Measurements from ENCODE around the gene SLC38A11.

SLC38A11 gene

DNA sequence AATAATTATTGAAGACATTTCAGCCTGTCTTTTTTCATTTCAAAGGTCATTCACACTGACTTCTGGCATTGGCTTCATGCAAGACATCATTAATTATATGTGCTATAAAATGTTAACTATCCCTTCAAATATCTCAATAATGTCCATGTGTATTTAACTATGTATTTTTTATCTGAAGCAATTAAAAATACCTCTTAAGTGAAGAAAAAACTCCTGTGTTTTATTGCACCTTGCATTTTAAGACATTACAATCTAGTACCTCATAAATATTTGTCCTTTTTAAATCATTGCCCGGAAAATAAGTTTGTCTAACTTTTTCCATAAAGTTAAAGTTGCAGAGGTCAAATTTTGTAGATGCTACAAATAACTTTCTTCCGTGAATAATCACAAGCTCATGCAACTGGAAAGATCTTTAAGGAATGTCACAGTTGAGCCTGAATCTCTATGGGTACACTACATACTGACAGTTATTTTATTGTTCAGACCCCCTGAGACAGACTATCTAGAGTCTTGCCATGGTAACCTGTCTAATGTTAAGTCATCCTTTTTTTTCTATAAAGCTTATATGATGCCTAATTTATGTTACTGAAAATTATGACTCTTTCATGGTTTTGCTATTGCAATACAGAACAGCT lies 75.3 kb downstream of the SLC38A11 start:
- no CpG with 5 or more reads among the region's 2 CpGs for WGBS, 2 donors (ENCODE audit: extremely low coverage in 2 of 2, insufficient read length in 2 of 2, insufficient replicate concordance in 1 of 2)
- H3K18ac ChIP-seq (ENCODE audit: low read length): no peak overlapping the region

DNA sequence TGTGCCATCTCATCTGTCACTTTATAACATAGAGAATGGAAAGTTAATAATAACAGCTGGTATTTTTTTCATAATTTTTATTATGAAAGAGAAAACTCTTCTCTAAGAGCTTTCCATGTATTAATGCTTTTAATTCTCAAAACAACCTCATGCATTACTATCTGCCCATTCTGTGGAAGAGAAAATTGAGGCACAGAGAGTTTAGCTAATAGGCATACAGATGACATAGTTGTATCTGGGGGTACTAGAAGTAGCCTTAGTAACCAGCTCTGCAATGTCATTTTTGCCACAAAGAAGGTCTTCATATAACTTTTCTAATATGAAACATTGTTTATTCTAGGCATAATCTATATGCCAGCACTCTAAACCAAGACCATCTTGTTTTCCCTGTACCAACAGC lies 77.4 kb downstream of the SLC38A11 start:
- Histone ChIP-seq H3K4me1 (ENCODE audit: control insufficient read depth in 2 of 2, insufficient read depth in 1 of 2, low read depth in 1 of 2, low read length in 2 of 2) (peaks cover 0 to 11% of the 10 kb centered on the region in 2 donors), H3K36me3 (replicated peaks in 1 of 2; ENCODE audit: control insufficient read depth in 2 of 2, insufficient read depth in 2 of 2, low read length in 2 of 2) (no peaks in the 10 kb centered on the region), H4K91ac (ENCODE audit: low read depth, low read length, poor library complexity) (no peak overlapping the region), H3K9me3 (replicated peaks in 1 of 2; ENCODE audit: control insufficient read depth in 2 of 2, insufficient read depth in 1 of 2, low read depth in 1 of 2, low read length in 2 of 2) (no peaks in the 10 kb centered on the region), H2AK5ac (ENCODE audit: low read depth, low read length) (no peak overlapping the region), H2BK5ac (ENCODE audit: low read length) (no peak overlapping the region), H2BK120ac (ENCODE audit: low read depth, low read length) (no peak overlapping the region), H4K8ac (ENCODE audit: low read depth, low read length) (no peak overlapping the region), H3K18ac (ENCODE audit: low read length) (no peak overlapping the region), H3K4me3 (ENCODE audit: low read length in 2 of 2) (no peak overlapping the region), H2BK15ac (ENCODE audit: low read length) (no peak overlapping the region), H3K4ac (ENCODE audit: low read length) (no peak overlapping the region), H3K14ac (ENCODE audit: low read length) (no peak overlapping the region), H3K4me2 (ENCODE audit: insufficient read depth, low read length, poor library complexity, severe bottlenecking) (no peak overlapping the region), H2BK12ac (ENCODE audit: low read length) (no peak overlapping the region), H3K9ac (ENCODE audit: low read depth, low read length, poor library complexity) (no peak overlapping the region), H3K79me1 (ENCODE audit: low read depth, low read length) (no peaks in the 10 kb centered on the region), H3K27ac (replicated peaks; ENCODE audit: low read length) (no peak overlapping the region), H2AFZ (ENCODE audit: low read length) (no peak overlapping the region), H3K27me3 (ENCODE audit: control insufficient read depth in 3 of 3, insufficient read depth in 3 of 3, low read depth in 1 of 3, low read length in 3 of 3) (no peaks in the 10 kb centered on the region), H3K23ac (ENCODE audit: low read depth, low read length, poor library complexity) (no peak overlapping the region)
- no peak for DNase-seq (ENCODE audit: low spot score)

More for the DNA sequence above, 75.3 kb downstream of the SLC38A11 start:
- Histone ChIP-seq H3K4me2 (ENCODE audit: insufficient read depth, low read length, poor library complexity, severe bottlenecking) (no peak overlapping the region), H3K23ac (ENCODE audit: low read depth, low read length, poor library complexity) (no peak overlapping the region), H3K4me1 (ENCODE audit: control insufficient read depth in 2 of 2, insufficient read depth in 1 of 2, low read depth in 1 of 2, low read length in 2 of 2) (peaks cover 0 to 11% of the 10 kb centered on the region in 2 donors), H3K27ac (replicated peaks; ENCODE audit: low read length) (no peak overlapping the region), H4K91ac (ENCODE audit: low read depth, low read length, poor library complexity) (no peak overlapping the region), H3K4ac (ENCODE audit: low read length) (no peak overlapping the region), H3K14ac (ENCODE audit: low read length) (no peak overlapping the region), H3K9ac (ENCODE audit: low read depth, low read length, poor library complexity) (no peak overlapping the region), H2BK120ac (ENCODE audit: low read depth, low read length) (no peak overlapping the region), H3K27me3 (ENCODE audit: control insufficient read depth in 3 of 3, insufficient read depth in 3 of 3, low read depth in 1 of 3, low read length in 3 of 3) (no peaks in the 10 kb centered on the region), H2AK5ac (ENCODE audit: low read depth, low read length) (no peak overlapping the region), H2BK5ac (ENCODE audit: low read length) (no peak overlapping the region), H2AFZ (ENCODE audit: low read length) (no peak overlapping the region), H4K8ac (ENCODE audit: low read depth, low read length) (no peak overlapping the region), H3K36me3 (replicated peaks in 1 of 2; ENCODE audit: control insufficient read depth in 2 of 2, insufficient read depth in 2 of 2, low read length in 2 of 2) (no peaks in the 10 kb centered on the region), H2BK15ac (ENCODE audit: low read length) (no peak overlapping the region), H3K79me1 (ENCODE audit: low read depth, low read length) (no peaks in the 10 kb centered on the region), H3K4me3 (ENCODE audit: low read length in 2 of 2) (no peak overlapping the region), H2BK12ac (ENCODE audit: low read length) (no peak overlapping the region), H3K9me3 (replicated peaks in 1 of 2; ENCODE audit: control insufficient read depth in 2 of 2, insufficient read depth in 1 of 2, low read depth in 1 of 2, low read length in 2 of 2) (no peaks in the 10 kb centered on the region)
- no peak for DNase-seq (ENCODE audit: low spot score)

DNA sequence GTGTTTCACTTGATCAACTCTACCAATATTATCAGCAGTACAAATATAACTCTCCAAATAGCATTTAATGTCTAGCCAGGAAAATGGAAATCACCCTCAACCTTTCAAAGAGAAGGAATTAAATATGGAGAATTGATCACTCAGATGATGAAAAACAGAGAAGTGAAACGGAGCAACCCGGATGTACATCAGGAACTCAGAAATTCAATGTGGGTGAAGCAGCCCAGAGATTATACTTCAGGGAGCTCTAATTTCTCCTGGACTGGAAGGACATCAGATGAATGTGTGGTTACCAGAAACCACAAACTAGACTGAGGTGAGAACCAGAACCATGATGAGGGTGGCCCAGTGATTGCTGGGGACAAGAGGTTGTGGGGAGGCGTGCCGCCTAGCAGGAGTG lies 78.2 kb downstream of the SLC38A11 start:
- H3K4me1 ChIP-seq (ENCODE audit: control insufficient read depth in 2 of 2, insufficient read depth in 1 of 2, low read depth in 1 of 2, low read length in 2 of 2): peaks cover 0 to 11% of the 10 kb centered on the region in 2 donors
- H3K9me3 ChIP-seq (replicated peaks in 1 of 2; ENCODE audit: control insufficient read depth in 2 of 2, insufficient read depth in 1 of 2, low read depth in 1 of 2, low read length in 2 of 2): no peaks in the 10 kb centered on the region
- DNase-seq (ENCODE audit: low spot score): no peak
- H3K14ac ChIP-seq (ENCODE audit: low read length): no peak overlapping the region
- no peak overlapping the region for H2BK120ac ChIP-seq (ENCODE audit: low read depth, low read length)
- no peak overlapping the region for H3K23ac ChIP-seq (ENCODE audit: low read depth, low read length, poor library complexity)
- no peak overlapping the region for H3K4me3 ChIP-seq (ENCODE audit: low read length in 2 of 2)
- H3K4ac ChIP-seq (ENCODE audit: low read length): no peak overlapping the region
- H3K27me3 ChIP-seq (ENCODE audit: control insufficient read depth in 3 of 3, insufficient read depth in 3 of 3, low read depth in 1 of 3, low read length in 3 of 3): no peaks in the 10 kb centered on the region
- no peak overlapping the region for H3K9ac ChIP-seq (ENCODE audit: low read depth, low read length, poor library complexity)
- H2BK12ac ChIP-seq (ENCODE audit: low read length): peak overlapping the region; percentile 41
- H3K18ac ChIP-seq (ENCODE audit: low read length): peak overlapping the region; percentile 64
- no peaks in the 10 kb centered on the region for H3K79me1 ChIP-seq (ENCODE audit: low read depth, low read length)
- no peak overlapping the region for H2AFZ ChIP-seq (ENCODE audit: low read length)
- H3K36me3 ChIP-seq (replicated peaks in 1 of 2; ENCODE audit: control insufficient read depth in 2 of 2, insufficient read depth in 2 of 2, low read length in 2 of 2): no peaks in the 10 kb centered on the region
- WGBS, 2 donors (ENCODE audit: extremely low coverage in 2 of 2, insufficient read length in 2 of 2, insufficient replicate concordance in 1 of 2): no CpG with 5 or more reads among the region's 4 CpGs
- no peak overlapping the region for H2BK5ac ChIP-seq (ENCODE audit: low read length)
- H2AK5ac ChIP-seq (ENCODE audit: low read depth, low read length): no peak overlapping the region
- H2BK15ac ChIP-seq (ENCODE audit: low read length): no peak overlapping the region
- H3K27ac ChIP-seq (replicated peaks; ENCODE audit: low read length): no peak overlapping the region
- no peak overlapping the region for H4K8ac ChIP-seq (ENCODE audit: low read depth, low read length)
- H4K91ac ChIP-seq (ENCODE audit: low read depth, low read length, poor library complexity): no peak overlapping the region
- no peak overlapping the region for H3K4me2 ChIP-seq (ENCODE audit: insufficient read depth, low read length, poor library complexity, severe bottlenecking)

DNA sequence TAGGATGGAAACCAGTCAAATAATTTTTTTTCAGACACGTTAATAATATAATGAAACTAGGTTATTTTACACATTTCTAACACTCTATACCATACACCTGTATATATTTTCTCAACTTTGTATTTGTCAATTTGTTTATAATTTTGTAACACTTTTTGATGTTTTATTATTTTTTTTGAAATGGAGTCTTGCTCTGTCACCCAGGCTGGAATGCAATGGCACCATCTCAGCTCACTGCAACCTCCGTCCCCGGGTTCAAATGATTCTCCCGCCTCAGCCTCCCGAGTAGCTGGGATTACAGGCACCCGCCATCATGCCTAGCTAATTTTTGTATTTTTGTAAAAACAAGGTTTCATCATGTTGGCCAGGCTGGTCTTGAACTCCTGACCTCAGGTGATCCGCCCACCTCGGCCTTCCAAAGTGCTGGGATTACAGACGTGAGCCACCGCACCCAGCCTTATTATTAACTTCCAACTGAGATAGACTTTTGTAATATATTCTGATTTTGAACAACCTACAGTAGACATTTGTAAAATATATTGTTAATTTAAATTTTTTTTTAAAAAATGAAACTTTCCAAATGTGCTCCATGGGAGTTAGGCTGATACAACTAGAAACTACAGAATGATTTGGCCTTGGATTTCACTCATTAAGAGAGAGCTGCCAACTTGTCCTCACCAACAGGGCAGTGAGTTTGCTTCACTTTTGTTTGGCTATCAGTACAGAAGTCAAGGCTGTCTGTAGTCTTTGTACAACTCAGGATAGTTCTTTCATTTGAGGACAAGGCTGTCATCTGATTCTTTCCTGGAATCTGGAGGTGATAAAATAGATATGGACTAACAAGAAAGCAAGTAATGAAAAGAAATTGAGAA lies 79.8 kb downstream of the SLC38A11 start:
- WGBS, 2 donors (ENCODE audit: extremely low coverage in 2 of 2, insufficient read length in 2 of 2, insufficient replicate concordance in 1 of 2): no CpG with 5 or more reads among the region's 10 CpGs
- no peaks in the 10 kb centered on the region for H3K79me1 ChIP-seq (ENCODE audit: low read depth, low read length)
- no peaks in the 10 kb centered on the region for H3K9me3 ChIP-seq (replicated peaks in 1 of 2; ENCODE audit: control insufficient read depth in 2 of 2, insufficient read depth in 1 of 2, low read depth in 1 of 2, low read length in 2 of 2)
- no peak overlapping the region for H3K27ac ChIP-seq (replicated peaks; ENCODE audit: low read length)
- H2BK12ac ChIP-seq (ENCODE audit: low read length): no peak overlapping the region
- no peak for DNase-seq (ENCODE audit: low spot score)
- no peak overlapping the region for H4K91ac ChIP-seq (ENCODE audit: low read depth, low read length, poor library complexity)
- no peak overlapping the region for H2AFZ ChIP-seq (ENCODE audit: low read length)
- H2BK120ac ChIP-seq (ENCODE audit: low read depth, low read length): no peak overlapping the region
- H3K27me3 ChIP-seq (ENCODE audit: control insufficient read depth in 3 of 3, insufficient read depth in 3 of 3, low read depth in 1 of 3, low read length in 3 of 3): no peaks in the 10 kb centered on the region
- no peak overlapping the region for H2AK5ac ChIP-seq (ENCODE audit: low read depth, low read length)
- H3K23ac ChIP-seq (ENCODE audit: low read depth, low read length, poor library complexity): no peak overlapping the region
- H3K18ac ChIP-seq (ENCODE audit: low read length): no peak overlapping the region
- no peaks in the 10 kb centered on the region for H3K36me3 ChIP-seq (replicated peaks in 1 of 2; ENCODE audit: control insufficient read depth in 2 of 2, insufficient read depth in 2 of 2, low read length in 2 of 2)
- H2BK15ac ChIP-seq (ENCODE audit: low read length): no peak overlapping the region
- H3K14ac ChIP-seq (ENCODE audit: low read length): no peak overlapping the region
- no peak overlapping the region for H2BK5ac ChIP-seq (ENCODE audit: low read length)
- no peak overlapping the region for H4K8ac ChIP-seq (ENCODE audit: low read depth, low read length)
- H3K4me1 ChIP-seq (ENCODE audit: control insufficient read depth in 2 of 2, insufficient read depth in 1 of 2, low read depth in 1 of 2, low read length in 2 of 2): peaks cover 0 to 11% of the 10 kb centered on the region in 2 donors
- H3K9ac ChIP-seq (ENCODE audit: low read depth, low read length, poor library complexity): no peak overlapping the region
- H3K4me2 ChIP-seq (ENCODE audit: insufficient read depth, low read length, poor library complexity, severe bottlenecking): no peak overlapping the region
- no peak overlapping the region for H3K4me3 ChIP-seq (ENCODE audit: low read length in 2 of 2)
- H3K4ac ChIP-seq (ENCODE audit: low read length): no peak overlapping the region

Data from neuronal stem cell (in vitro differentiated cells).